Stimulated activated CD4-positive, alpha-beta T cell treated with anti-CD3 and anti-CD28 coated beads, Interleukin-12 subunit alpha, Interleukin-12 subunit beta, amount 100 ng/mL, for 48 hours (primary cell): ENCODE results near the gene FASTK.

Experiments used
- DNase-seq, 3 donors: peaks; one replicate each; pipeline ENCODE4 v3.0.0-alpha.2; 2020; ENCODE audit warnings: low read depth in 2 of 3, low spot score in 1 of 3

FASTK gene

DNA sequence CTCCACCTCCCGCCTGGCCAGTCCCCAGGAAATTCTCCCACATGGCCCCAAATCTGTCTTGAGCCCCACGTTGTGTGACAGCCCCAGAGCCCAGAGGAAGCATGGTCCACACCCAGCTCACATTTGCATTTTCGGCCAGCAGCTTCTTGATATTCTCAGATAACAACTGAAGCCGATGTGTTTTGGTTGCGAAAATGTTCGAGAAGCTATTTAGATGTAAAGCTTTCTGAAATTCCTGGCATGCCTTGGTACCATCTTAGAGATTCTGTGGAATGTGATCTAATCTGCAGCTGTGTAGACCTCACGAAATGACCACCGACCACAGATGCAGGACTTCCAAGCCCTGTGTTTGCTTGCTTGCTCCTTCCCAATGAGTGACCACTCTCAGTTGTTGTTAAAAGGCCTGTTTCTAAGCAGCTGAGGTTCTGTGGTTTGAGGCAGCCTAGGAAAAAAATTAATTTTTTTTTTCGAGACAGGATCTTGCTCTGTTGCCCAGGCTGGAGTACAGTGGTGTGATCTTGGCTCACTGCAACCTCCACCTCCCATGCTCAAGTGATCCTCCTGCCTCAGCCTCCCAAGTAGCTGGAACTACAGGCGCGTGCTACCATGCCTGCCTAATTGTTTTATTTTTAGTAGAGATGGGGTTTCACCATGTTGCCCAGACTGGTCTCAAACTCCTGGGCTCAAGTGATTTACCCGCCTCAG, 12.4 kb downstream of the FASTK start:
- no peak for DNase-seq

DNA sequence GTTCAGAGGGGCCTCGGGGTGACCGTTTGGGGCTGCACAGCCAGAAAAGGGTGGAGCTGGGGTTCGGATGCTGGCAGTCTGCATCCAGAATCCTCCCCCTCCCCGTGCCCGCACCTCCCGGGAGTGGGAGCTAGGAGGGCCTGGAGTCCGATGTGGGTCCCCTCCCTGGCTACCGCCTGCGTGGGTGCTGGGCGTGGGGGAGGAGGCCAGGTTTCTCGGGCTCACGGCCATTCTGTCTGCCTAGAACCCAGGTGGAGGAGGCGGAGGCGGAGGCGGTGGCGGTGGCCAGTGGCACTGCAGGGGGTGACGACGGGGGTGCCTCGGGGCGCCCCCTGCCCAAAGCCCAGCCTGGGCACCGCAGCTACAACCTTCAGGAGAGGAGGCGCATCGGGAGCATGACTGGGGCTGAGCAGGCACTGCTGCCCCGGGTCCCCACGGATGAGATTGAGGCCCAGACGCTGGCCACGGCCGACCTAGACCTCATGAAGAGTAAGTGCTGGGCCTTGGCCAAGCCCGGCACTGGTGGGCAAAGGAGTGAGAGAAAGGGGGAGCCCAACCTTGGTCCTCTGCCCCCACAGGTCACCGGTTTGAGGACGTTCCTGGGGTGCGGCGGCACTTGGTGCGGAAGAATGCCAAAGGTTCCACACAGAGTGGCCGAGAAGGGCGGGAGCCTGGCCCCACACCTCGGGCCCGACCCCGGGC, 14.2 kb downstream of the FASTK start:
- no peak for DNase-seq

DNA sequence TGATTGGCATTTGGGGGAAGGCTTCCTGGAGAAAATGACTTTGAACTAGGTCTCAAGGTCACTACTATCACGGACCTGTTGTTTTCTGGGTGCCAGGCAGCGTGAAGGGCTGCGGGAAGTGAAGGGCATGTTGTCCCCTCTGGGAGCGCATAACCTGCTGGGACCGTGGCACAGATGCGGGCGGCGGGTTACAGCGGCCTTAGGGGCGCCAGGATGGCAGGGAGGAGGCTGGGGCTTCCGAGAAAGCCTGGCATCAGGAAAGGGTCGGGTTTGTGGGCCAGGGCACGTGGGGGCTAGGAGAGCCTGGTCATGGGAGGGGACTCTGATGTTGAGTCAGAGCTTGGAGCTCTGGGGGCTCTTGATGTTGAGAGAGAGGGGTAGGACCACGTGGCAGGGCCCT, 15.1 kb downstream of the FASTK start:
- no peak for DNase-seq

DNA sequence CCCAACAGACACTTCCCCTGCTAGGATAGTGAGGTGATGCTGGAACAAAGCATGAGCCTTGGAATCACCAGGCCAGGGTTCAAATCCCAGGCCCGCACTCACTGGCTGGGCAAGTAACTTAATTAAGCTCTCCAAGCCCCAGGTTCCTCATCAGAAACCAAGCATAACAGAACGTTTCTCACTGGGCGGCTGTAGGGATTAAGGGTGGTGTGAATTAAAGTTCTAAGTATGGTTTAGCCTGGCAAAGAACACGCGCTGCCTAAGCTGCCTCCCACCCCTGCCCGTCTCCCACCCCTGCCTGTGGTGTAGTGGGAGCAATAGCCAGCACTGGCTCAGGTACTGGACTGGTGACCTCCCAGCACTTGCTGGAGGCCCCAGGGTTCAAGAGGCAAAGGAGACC, 15.6 kb downstream of the FASTK start:
- DNase-seq = no peak

DNA sequence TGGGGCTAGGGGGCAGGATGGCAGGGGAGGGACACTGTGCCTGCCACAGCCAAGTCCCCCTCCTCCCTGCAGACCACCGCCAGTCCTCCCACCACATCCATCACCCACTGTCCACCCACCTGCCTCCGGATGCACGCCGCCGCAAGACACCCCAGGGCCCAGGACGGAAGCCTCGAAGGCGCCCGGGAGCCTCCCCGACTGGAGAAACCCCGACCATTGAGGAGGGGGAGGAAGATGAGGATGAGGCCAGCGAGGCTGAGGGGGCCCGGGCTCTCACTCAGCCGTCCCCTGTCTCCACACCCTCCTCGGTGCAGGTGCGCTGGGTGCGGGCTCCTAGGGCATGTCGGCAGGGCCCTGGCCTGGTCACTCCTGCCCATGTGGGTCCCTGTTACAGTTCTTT, 16.2 kb downstream of the FASTK start:
- no peak for DNase-seq

DNA sequence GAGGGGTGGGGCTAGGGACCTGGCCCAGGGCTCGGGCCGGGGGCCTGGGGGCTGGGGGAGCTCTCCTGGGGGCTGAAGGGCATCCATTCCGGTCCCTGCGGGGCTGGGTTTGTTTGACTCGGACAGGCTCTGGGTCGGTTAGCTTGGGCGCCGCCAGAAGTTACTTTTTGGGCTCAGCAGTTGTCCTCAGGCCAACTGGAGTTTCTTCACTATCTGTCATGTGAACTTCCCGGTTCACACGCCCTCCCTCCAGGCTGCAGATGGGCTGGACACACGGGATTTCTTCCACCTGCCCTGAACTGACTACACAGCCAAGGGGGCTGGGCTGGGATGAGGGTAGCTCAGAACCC, 17.4 kb downstream of the FASTK start:
- DNase-seq = no peak

DNA sequence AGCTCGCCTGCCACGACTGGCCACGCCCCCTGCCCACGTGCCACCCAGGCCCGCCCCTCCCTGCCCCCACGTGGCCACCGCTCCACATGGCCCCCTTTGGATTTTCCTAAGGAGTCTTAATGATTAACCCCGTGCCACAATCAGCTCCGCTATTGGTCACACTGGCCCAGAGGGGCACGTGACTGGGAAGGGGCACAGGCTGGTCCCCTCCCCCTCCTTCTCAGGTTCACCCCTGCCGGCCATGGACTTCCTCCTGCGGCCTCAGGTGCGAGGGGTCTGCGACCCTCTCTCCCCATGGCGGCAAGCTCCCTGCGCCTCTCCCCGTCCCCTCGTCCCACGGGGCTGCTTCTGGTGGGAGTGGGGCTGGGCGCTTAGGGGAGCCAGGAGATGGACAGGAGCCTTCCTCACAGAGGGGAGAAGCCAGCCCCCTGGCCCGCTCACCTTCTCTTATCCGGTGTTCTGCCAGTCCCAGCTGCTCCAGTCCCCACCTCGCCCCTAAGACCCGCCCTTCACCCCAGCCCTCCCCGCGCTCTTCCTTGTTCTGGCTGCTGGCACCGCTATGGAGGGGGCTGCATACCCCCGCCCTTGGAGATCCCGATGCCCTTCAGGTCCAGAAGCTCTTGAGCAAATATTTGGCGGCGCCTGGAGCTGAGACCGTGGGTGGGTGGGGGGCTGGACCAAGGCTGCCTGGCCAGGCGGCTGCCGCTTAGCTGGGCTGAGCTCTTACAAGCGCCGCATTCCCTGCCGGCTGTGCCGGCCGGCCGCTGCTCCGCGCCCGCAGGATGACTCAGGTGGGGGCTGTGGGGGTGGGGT, 18.0 kb downstream of the FASTK start:
- DNase-seq = no peak

DNA sequence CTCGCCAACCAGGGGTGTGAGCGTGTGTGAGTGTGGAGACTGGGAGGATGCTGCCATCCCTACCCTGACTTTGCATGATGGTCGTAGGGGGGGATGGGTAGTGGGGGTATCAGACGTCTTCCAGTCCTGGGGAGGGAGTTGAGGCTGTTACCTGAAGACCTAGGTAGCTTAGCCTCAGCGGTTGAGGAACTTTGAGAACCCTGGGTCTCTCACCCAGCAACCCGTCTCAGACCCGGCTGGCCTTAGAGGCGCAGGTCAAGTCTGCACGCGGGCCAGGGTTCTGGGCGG, 18.6 kb downstream of the FASTK start:
- no peak for DNase-seq

DNA sequence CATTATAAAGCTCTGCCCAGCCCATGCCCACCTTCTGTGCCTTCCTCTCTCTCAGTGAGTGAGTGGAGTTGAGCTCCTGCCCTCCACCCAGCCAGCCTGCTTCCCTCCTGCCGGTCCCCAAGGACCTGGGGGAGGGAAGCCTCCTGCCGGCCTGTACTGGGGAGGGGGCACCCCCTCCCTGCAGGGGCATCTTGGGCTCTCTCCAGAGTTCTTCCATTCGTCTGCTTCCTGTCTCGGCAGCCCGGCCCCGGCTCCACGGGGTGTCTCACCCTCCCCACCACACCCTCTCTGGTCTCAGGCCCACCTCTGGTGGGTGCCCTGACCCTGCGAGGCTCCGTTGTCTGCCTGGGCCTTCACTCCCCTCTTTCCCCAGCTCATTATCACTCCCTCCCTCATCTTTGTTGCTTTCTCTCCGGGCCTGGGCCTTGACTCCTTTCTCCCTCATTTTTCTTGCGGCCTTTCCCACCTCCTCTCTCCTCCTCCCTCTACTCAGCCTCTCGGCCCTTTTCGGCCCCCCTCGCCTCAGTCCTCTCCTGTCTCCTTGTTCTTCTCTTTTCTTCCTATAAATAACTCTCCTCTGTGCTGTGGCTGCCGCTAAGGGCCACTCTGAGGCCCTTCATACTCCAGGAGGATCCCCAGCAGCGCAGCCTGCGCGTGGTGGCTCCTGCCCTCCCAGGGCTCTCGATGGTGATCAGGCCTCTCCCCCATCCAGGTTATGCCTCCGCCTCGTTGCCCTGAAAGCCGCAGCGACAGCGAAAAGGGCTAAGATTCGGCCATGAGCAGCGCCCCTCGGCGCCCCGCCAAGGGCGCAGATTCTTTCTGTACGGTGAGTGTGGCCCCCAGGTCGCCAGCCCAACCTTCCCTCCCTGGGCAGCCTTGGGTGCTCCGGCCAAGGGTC, 19.1 kb downstream of the FASTK start:
- no peak for DNase-seq

DNA sequence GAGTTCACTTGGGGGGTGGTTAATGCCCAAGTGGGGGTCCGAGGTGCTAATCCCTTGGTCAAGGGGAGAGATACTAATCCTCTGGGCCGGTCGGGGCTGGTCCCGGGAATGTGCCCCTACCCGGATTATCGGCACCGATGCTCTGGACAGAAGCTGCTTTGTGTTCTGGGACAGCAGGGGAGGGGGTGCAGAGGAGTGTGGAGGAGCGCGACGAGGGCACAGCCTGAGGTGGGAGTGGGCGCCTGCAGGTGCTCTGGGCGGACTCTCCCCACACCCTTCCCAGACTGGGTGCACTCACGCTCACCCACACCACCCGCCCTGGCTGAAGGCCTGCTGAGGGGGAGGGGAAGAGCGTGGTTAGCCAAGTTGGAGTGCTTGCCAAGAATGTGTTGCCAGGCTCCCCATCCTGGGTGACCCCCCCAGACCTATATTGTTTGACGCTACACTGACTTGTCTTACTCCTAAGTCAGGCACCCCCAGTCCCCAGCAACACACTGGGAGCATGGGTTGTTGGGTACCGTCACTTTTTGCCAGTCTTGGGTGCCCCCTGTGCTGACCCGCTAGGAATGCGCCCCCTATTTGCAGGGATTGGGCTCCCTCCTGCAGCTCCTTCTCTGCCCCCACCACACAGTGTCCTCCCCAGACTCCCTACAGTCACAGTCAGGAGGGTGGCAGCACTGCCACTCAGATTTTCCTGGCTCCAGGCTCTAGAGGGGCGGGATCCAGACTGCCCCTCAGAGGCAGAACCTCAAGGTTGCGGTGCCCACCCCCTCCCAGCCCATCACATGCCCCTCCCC, 20.0 kb downstream of the FASTK start:
- DNase-seq = no peak

DNA sequence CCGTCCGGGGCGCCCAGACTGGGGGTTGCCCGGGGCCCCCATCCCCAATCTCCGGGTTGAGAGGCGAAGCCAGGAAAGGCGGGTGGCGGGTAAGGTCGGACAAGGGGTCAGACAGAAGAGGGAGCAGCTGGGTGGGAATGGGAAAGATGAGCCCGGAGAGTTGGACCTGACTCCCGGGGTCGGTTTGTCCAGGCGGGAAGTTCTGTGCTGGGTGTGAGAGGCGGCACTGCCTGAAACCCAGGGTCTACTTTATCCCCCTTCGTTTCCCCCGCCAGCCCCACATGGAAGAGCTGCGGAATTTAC, 20.5 kb downstream of the FASTK start:
- no peak for DNase-seq

DNA sequence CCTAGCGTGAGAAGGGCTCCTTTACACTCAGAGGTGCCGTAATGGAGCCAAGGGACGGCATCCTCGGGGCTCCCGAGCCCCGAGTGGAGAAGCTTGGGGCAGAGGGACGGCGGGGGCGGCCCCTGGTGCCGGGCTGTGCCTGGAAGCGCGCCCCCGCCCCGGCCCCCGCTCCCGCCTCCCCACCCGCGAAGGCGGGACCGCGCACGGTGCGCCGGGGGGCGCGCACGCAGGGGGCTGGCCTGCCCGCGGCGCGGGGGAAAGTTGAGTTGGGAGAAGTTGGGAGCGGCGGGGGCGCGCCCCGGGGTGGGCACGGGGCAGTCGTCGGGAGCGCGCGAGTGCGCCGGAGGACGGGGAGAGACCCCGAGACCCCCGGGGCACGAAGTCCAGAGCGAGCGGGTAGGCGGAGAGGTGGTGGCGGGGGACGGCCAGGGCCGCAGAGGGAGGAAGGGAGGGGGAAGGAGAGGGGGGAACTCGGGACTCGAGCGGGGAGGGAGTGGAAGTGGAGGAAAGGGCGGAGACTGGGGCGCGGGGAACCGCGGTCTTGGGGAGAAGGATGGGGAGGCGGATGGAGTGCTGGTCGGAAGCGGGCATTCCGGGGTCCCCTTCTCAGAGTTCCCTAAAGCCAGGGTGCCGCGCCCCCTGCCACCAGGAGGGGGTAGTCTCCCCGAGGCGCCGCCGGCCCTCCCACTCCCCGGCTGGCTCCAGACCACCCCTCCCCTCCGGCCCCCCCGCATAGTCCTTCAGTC, 21.1 kb downstream of the FASTK start, which contains the start of gene SLC4A2:
TSS of gene SLC4A2 (plus strand) at position 223 of the 746 bp plus-strand sequence. CDS start 2,399 bp downstream, outside the sequence.
- DNase-seq = peak in 2 of 3 donors; percentile 54 to 63

DNA sequence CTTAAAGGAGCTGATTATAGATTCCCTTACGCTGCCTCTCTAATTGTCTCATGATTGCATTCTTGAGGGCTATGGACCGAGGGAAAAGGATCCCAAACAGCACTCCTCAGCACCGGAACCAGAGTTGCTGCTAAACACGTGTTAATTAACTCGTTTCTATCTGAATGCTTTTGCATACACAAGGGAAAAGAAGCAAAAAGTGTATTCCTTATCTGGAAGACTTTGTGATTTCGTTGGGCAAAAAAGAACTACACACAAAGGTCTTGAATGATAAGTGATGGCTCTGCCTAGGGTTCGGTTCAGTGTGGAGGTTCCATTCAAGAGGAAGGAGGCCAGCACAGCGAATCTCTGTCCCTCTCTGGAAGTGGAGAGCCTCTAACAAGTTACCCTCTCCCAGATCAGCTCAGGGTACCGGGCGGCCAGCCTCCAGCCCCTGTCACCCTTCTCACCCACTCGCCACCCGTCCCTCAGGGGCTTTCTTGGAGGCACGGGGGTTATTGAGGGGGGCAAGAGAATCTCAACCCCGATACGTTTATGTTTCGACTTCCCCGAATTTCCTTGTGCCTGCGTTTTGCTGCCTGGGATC, 21.7 kb downstream of the FASTK start:
- no peak for DNase-seq

DNA sequence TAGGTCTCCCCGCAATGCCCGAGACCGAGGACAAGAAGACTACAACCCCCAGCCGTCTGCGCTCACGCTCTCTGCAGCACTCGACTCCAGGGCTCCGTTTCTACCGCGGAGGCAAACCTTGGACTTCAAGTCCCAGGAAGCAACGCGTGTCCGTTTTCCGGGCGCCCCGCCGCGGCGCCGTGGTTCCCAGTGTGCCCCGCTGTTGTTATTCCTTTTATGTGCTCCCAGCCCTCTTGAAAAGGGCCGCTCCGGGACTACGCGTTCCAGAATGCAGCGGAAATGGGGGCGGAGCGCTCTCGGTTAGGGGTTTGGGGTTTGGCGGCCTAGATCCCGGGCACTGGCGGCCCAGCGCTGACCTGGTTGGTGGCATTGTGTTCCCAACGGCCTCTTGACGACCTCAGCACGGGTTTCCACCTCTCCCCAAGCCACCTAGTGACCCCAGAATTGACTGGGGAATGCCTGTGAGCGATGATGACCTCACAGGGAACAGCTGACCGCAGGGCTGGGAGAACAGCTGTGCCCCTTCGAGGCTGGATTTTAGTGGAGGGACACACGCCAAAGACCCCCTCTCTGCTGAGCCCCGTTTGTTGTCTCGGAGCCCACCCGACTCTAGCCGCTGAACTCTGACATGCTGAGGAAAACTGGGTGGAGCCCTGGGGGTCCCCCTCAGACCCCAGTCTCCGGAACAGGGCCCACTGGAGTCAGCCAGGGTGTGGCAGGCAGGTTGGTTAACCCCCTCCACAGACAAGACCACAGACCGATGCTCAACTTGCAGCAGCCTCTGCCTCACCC, 22.4 kb downstream of the FASTK start:
- DNase-seq = peak; percentile 92 to 97 (median 96)

DNA sequence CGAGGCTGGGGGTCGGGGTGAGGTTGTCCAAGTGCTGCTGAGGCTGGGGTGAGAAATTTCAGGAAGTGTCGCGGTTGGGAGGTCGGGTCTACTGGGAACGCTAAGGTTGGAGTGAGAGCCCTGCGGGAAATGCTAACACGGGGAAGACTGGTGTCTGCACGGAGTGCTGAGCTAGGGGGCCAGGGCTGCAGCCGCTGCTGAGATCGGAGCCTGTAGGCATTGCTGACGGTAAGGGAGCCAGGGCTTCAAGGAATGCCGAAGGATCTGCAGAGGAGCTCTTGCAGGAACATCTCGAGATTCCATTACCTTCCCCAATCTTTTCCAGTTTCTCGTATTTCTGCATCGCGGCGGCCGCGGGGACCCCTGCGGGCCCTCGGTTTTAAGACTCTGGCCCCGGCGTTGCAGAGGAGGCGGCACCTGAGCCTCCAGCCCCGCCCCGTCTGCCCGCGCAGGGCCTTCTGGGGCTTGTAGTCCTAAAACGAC, 23.1 kb downstream of the FASTK start, which contains the start of gene CDK5:
TSS of gene CDK5 (minus strand) at position 392 of the 483 bp plus-strand sequence. CDS start at position 343, 49 bp downstream.
- DNase-seq = no peak

DNA sequence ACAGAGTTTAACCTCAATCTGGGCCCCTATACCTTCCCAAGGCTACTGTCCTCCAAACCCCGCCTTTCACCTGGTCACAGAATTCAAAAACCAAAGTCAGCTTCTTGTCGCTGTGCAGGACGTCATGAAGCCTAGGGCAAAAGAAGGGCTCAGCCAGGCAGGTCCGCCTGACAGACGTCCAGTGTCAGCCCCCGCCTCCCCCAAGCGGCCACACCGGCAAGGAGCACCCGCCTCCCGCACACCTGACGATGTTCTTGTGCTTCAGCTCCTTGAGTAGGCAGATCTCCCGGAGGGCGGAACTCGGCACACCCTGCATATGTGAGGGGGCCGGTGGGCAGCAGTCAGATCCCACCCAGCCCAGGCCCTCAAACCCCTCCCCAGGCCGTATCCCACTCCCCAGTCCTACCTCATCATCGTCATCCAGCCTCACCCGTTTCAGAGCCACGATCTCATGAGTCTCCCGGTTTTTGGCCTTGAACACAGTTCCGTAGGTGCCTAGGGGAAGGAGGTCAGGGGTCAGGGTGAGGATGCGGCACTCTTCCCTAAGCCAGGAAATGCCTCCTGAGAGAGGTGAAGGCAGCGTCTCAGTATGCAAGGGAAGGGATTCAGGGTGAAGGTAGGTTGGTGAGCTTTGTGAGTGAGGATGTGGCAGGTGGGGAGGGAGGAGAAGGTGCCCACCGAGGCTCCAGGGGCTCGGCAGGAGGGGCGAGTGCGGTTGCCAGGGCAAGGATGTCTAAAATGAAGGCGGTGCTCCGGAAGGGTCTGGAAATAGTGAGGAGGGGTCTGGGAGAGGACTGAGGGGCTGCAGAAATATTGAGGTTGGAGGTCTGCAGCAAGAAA, 23.7 kb downstream of the FASTK start:
- DNase-seq = no peak

DNA sequence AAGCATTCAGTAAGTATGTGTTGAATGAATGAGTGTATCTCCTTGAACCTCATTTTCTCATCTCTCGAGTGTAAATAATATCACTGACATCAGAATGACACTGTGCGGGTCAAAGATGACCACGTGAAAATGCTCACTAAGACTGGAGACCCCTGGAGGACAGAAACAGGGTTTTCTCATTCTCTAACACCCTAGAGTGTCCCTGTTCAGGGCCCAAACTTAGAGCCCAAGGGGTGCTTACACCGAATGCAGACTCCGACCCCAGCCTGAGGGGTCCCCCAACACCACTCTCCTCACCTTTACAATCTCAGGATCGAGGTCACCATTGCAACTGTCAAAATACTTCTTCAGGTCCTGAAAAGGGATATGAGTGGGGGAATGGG, 24.3 kb downstream of the FASTK start:
- no peak for DNase-seq

DNA sequence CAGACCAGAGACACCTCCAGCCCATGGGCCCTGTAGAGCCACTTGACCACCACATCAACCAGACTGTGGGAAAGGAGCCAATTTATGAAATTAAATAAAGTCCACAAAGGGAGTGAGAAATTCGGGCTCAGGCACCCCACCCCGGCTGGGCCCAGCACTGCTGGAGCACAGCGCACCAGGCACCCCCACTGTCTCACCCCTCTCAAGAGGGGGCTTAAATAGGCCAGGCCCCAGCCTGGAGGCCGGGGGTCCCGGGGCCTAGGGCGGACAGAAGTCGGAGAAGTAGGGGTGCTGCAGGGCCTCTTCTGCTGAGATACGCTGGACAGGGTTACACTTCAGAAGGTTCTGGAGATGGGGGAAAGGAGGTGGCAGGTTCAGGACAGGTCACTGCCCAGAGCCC, 26.9 kb downstream of the FASTK start:
- no peak for DNase-seq
